ENCODE results near the gene ARSJ. TPM values are rescaled to one million over a fixed set of nuclear protein-coding genes. Genes with fewer than 3 reads are reported as not detected.
A peak's percentile ranks its signal among the peaks of the same experiment; 100 is the strongest.

Gene ARSJ
- total RNA-seq, 1 donor: 23.8 TPM

- no peak for TF ChIP-seq CTCF (IDR thresholded peaks at IDR 0.05; ENCODE audit: insufficient read depth, low read length)
- H3K4me3 ChIP-seq (ENCODE audit: low read depth, low read length): no peak overlapping the region
- no peak for DNase-seq (ENCODE audit: low read depth)
These were observed 7.6 kb downstream of the ARSJ start for GRCh38 chr4:113971706-113972360.

- no peak overlapping the region for H3K4me3 ChIP-seq (ENCODE audit: low read depth, low read length)
These were observed 9.6 kb downstream of the ARSJ start for GRCh38 chr4:113969709-113970334.

GRCh38 chr4:113968473-113968872 is 11.0 kb downstream of the ARSJ start:
- TF ChIP-seq CTCF (IDR thresholded peaks at IDR 0.05; ENCODE audit: insufficient read depth, low read length): no peak
- DNase-seq (ENCODE audit: low read depth): peak; percentile 65
- H3K4me3 ChIP-seq (ENCODE audit: low read depth, low read length): no peak overlapping the region

More at GRCh38 chr4:113969709-113970334, 9.6 kb downstream of the ARSJ start:
- no peak for DNase-seq (ENCODE audit: low read depth)
- TF ChIP-seq CTCF (IDR thresholded peaks at IDR 0.05; ENCODE audit: insufficient read depth, low read length): no peak

- no peak for DNase-seq (ENCODE audit: low read depth)
- no peak overlapping the region for H3K4me3 ChIP-seq (ENCODE audit: low read depth, low read length)
- no peak for TF ChIP-seq CTCF (IDR thresholded peaks at IDR 0.05; ENCODE audit: insufficient read depth, low read length)
These were observed 11.8 kb downstream of the ARSJ start for GRCh38 chr4:113967687-113968086.

- H3K4me3 ChIP-seq (ENCODE audit: low read depth, low read length): no peak overlapping the region
- TF ChIP-seq CTCF (IDR thresholded peaks at IDR 0.05; ENCODE audit: insufficient read depth, low read length): no peak
- DNase-seq (ENCODE audit: low read depth): no peak
These were observed 16.7 kb downstream of the ARSJ start for GRCh38 chr4:113962719-113963265.

GRCh38 chr4:113962016-113962347 is 17.5 kb downstream of the ARSJ start:
- H3K4me3 ChIP-seq (ENCODE audit: low read depth, low read length): no peak overlapping the region
- no peak for TF ChIP-seq CTCF (IDR thresholded peaks at IDR 0.05; ENCODE audit: insufficient read depth, low read length)
- DNase-seq (ENCODE audit: low read depth): no peak
